Measurements from ENCODE around the gene EYA4. TPM values are rescaled to one million over a fixed set of nuclear protein-coding genes. Genes with fewer than 3 reads are reported as not detected.

Gene EYA4
- total and polyA plus RNA-seq, 2 of the 4 experiments (the other 2 are of a cell fraction) = 5.7 to 11.1 TPM

GRCh38 chr6:133503336-133503729 is 262.2 kb downstream of the EYA4 start:
- Histone ChIP-seq H2BK120ac (ENCODE audit: low read depth, low read length) (no peak overlapping the region), H3K27ac (ENCODE audit: insufficient read depth, low read length) (no peak overlapping the region), H3K36me3 (ENCODE audit: control insufficient read depth, insufficient read depth, low read length) (peaks cover 5% of the 10 kb centered on the region; the same call in 1 of the 2 replicates), H3K79me1 (ENCODE audit: low read depth in 1 of 2, low read length in 2 of 2) (no peaks in the 10 kb centered on the region), H2AFZ (replicated peaks; ENCODE audit: low read length, poor library complexity) (no peak overlapping the region), H3K9ac (ENCODE audit: low read depth, low read length) (no peak overlapping the region), H3K9me1 (ENCODE audit: insufficient read depth, low read length) (peaks cover 2% of the 10 kb centered on the region; the same call in 1 of the 2 replicates), H3K4me3 (ENCODE audit: insufficient read depth, low read depth, low read length) (no peak overlapping the region), H3K27me3 (ENCODE audit: control insufficient read depth, insufficient read depth, low read length) (no peaks in the 10 kb centered on the region), H3K56ac (ENCODE audit: extremely low read depth, insufficient read depth, low read length) (no peak overlapping the region), H3K18ac (ENCODE audit: low read depth, low read length) (no peak overlapping the region), H3K9me3 (ENCODE audit: control insufficient read depth, insufficient read depth, low read length) (no peaks in the 10 kb centered on the region), H4K20me1 (ENCODE audit: insufficient read depth, low read length) (no peaks in the 10 kb centered on the region), H3K23ac (ENCODE audit: low read depth, low read length) (no peak overlapping the region), H2BK15ac (ENCODE audit: low read depth, low read length) (no peak overlapping the region), H3K4ac (ENCODE audit: low read depth, low read length) (no peak overlapping the region), H2BK20ac (ENCODE audit: low read depth, low read length) (no peak overlapping the region), H3K4me2 (ENCODE audit: low read depth, low read length) (no peak overlapping the region), H2AK5ac (ENCODE audit: low read depth, low read length) (no peak overlapping the region), H4K5ac (ENCODE audit: low read depth, low read length) (no peak overlapping the region), H2AK9ac (replicated peaks; ENCODE audit: low read depth, low read length, poor library complexity) (no peak overlapping the region), H4K8ac (ENCODE audit: low read depth in 2 of 2, low read length in 2 of 2) (no peak overlapping the region), H3K4me1 (ENCODE audit: control insufficient read depth, insufficient read depth, low read length) (peaks cover 4% of the 10 kb centered on the region), H3K14ac (replicated peaks; ENCODE audit: low read depth, low read length) (no peak overlapping the region), H4K91ac (ENCODE audit: insufficient read depth, low read depth, low read length) (no peak overlapping the region), H2BK5ac (ENCODE audit: low read depth, low read length, poor library complexity, severe bottlenecking) (no peak overlapping the region)
- ATAC-seq (ENCODE audit: low read depth) = no peak; the same call in 1 of the 2 replicates
- BruUV-seq (replicated peaks) = no TSS peak
- POLR2A ChIA-PET (ENCODE audit: unreplicated experiment) = no interaction called here
- DNase-seq = no peak
- in situ Hi-C loops (cut with MboI; ENCODE audit: low sequenced_read_pairs) (no loop called here), dilution Hi-C loops (cut with HindIII; ENCODE audit: low sequenced_read_pairs, unreplicated experiment) (no loop called here), intact Hi-C loops (cut with micrococcal nuclease) (loop anchor here (2.0 kb wide), 2 partner anchors 49 to 261 kb away; no protein-coding TSS in a partner anchor)
- CTCF ChIA-PET = interaction anchor here (0.5 to 1.6 kb wide), 2 partner anchors 11 to 140 kb away, joined by 3 to 5 read pairs; no protein-coding TSS in a partner anchor
- TF ChIP-seq BHLHE40 (IDR thresholded peaks at IDR 0.05; ENCODE audit: low read depth, low read length) (no peak), NFE2L2 (IDR thresholded peaks at IDR 0.05; ENCODE audit: low read depth, low read length) (0 out of 2 replicates have a peak, but pooled peaks have one; percentile 7)
- no CpG with 5 or more reads among the region's 1 CpG for WGBS, 2 experiments (ENCODE audit: extremely low coverage in 2 of 2, insufficient read length in 1 of 2)

Measured in IMR-90 (cell line).